HG02884 (cell line): ENCODE data around the gene ADAMTS14.
"Not testable (repeated sequence)": the region's sequence is repeated elsewhere in the genome, so short reads cannot be mapped to it uniquely, and the experiment has no call there.

Experiments
- ATAC-seq: cut with Tn5 transposase; IDR thresholded peaks from one replicate; pipeline ENCODE4 v1.9.1; 2021; ENCODE audit warnings: mild to moderate bottlenecking, moderate library complexity; ENCODE audit not compliant: unreplicated experiment

ADAMTS14 gene

DNA sequence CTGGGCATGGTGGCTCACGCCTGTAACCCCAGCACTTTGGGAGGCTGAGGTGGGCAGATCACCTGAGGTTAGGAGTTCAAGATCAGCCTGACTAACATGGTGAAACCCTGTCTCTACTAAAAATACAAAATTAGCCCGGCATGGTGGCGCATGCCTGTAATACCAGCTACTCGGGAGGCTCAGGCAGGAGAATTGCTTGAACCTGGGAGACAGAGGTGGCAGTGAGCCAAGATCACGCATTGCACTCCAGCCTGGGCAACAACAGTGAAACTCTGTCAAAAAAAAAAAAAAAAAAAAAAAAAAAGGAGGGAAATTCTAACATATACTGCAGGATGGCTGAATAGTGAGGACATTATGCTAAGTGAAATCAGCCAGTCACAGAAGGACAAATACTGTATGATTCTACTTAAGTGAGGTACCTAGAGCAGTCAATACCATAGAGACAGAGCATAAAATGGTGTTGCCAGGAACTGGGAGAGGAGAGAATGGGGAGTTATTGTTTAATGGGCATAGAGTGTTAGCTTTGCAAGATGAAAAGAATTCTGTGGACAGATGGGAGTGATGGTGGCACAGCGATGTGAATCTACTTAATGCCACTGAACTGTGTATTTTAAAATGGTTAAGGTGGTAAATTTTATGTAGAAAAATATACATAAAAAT, 95.8 kb downstream of the ADAMTS14 start:
- ATAC-seq, result not testable (repeated sequence)

DNA sequence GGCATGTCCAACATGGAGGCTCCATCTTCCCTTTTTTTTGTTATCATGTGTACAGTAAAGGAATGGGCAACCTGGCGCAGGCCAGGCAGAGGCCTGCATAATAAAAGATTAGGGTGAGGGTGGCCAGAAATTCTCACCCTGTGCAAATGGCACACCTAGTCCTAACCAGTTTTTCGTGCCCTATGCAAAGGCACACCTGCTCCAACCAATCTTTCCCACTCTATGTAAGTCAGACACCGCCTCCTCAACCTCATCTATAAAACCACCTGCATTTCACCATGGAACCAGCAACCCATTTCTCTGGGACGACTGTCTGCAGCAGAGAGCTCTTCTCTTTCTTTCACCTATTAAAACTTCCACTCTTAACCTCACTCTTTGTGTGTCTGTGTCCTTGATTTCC, 96.8 kb downstream of the ADAMTS14 start:
- no peak for ATAC-seq

DNA sequence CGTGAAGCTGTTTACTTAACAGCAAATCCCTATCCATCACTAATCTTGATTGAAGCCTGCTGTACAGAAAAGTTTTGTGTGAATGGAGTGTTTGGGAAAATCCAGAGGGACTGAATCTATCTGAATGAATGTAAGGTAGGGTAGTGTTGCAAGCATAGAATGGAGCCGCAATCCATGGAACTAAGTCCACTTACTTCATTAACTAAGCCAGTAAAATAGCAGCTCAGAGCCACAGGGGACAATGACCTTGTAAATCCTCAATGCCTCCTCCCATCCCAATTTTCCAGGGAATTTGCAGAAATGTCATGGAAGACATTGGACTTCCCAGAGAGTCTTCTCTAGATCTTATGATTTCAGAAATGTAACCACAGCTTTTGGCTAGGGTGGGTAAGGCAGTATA, 97.7 kb downstream of the ADAMTS14 start:
- ATAC-seq, result no peak

DNA sequence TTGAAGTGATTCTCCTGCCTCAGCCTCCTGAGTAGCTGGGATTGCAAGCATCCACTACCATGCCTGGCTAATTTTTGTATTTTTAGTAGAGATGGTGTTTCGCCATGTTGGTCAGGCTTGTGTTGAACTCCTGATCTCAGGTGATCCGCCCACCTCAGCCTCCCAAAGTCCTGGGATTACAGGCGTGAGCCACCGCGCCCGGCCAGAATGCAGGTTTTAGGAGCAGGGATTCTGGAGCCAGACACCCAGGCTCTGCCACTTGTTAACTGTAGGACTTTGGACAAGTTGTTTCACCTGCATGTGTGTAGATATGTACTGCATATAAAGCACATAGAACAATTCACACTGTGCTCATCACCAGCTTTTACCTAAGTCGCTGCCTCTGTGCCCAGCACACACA, 98.2 kb downstream of the ADAMTS14 start:
- not testable (repeated sequence) for ATAC-seq

DNA sequence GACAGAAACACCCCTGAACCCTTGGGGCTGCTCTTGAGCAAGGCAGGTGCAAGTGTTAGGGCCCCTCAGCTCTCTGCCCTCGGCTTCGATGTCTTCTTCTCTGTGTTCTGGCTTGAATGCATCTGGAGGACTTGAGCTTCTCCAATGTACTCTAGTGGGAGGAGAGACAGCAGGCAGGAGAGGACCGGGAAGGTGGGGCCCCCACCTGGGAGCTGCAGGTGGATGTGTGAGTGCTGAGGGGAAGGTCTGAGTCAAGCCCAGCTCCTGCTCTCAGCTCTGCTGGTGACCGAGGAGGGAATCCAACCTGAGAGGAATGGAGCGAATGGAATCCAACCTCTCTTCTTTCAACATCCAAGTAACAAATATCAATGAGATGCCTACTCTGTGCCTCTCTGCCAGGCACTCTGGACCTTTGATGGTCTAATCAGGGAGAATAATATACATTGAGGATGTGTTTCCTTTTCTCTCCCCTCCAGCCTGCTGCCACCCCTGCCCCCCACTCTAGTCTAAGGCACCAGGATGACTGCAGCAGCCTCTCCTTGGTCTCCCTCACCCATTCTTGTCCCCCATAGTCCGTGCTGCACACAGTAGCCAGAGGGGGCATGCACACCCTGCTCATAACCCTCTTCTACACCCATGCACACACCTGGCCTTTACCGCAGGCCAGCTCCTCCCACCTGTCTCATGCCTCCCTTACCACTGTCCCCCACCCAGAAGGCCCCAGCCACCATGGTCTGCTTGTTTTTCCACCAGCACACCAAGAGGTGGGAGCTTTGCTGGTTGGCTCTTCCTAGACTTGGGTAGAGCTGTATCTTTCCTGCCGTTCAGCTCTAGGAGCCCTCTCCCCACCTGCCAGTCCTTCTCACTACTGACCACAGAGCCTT, 99.2 kb downstream of the ADAMTS14 start:
- ATAC-seq, result no peak

GRCh38 chr10:70772627-70773026, 100.3 kb downstream of the ADAMTS14 start:
- no peak for ATAC-seq

DNA sequence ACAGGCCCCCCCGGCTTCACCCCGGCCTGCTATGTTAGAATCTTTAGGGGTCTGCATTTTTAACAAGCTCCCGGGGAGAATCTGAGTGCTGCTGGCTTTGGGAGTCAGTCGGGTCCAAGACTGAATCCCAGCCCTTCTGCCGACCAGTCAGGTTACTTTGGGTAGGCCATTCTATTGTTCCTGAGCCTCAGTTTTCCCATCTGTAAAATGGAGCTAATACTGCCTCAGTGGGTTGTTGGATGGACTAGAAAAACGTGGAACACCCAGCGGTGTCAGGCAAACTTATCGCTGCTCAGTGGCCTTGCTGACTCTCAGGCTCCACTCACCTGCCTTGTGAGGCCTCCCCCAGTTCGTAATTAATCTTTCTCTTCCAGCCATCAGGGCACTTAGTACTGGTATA, 101.2 kb downstream of the ADAMTS14 start:
- no peak for ATAC-seq

DNA sequence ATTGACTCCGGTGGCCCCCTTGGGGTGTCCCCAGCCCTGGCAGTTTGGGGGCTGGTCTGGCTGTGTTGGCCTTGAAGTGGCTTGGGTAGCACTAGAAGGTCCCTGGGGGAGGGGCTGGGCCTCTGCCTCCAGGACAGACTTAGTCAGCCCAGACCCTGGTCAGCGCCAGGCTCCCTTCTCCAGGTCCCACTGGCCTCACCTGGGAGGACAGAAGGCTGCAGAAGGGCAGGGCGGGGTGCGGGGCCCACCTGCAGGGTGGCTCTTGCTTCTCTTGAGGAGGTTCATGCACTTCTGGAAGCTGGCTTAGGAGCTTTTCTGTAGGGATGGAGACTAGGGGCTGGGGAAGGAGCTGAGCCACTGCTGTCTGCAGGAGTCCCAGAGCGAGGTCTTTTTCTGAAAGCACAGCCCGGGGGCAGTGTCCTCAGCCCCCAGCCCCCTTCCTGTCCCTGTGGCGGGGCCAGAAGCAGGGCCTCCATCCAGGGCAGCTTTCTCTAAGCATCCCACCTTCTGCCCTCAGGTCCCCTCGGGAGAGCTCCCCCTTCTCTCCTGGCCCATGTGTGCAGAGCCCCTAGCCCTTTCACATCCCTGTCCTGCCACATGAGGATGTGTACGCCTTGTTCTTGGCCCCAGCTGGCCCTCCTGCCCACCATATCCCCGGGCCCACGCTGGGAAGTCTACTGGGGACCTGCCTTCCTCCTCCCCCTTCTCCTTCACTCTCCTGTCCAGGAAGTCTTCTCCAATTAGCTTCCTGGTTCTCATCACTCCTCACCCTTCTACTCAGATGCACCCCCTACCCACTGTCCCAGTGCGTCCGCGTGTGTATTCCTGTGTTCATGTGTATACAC, 101.9 kb downstream of the ADAMTS14 start:
- no peak for ATAC-seq

GRCh38 chr10:70774810-70775678, 102.7 kb downstream of the ADAMTS14 start:
- ATAC-seq, result no peak

DNA sequence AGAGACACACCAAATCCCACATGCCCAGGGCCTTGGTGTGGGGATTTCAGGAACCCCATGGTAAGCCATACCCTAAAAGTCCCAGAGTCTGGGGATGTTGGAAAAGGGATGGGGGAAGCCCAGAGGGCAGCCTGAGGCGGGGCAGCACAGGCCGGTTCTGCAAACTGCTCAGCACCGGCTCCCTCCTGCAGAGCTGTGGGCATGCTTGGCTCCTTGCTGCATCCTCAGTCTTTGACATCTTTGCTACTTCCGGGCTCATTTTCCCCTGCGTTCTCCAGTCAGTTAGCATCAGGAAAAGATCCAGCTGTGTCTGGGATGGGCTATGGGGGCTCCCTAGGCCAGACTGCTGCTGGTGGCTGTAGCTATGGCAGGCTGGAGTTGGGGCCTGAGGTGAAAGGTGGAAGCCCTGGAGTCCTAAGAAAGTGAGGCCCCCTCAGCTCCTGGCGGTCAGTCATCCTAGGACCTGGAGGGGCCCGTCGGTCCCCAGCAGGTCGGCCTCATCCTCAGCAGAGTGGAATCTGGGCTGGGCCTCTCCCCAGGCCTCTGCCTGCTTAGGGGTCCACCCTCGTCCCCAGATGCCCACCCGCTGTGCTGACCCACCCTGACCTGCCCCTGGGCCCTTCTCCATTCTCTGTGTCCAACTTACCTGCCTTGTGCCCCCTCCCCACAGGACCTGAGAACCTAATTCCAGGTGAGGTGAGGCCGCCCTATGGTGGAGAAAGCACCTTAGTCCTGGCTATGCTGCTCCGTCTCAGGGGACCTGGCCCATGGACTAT, 103.6 kb downstream of the ADAMTS14 start:
- ATAC-seq, result no peak

DNA sequence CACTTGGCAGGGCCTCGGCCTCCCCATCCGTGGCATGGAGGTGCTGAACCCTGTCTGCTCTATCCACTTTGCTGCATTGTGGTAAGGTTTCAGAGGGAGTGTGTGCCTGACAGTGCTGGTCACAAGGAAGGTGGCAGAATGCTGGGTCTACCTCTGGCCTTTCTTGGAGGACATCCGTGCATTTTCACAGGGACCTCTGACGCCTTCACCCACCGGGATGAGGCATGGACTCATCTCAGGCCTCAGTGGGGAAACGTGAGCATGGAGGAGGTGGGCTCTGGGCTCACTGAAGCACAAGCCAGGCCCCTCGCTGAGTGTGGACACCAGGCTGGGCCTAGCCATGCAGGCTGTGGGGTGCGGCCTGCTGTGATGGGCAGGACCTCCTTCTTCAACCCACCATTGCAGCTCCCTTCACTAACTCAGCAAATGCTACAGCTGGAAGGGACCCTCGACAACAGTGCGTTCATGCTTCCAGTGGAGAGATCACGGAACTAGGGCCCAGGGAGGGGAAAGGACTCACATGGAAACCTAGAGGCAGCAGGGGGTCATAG, 104.2 kb downstream of the ADAMTS14 start:
- ATAC-seq, result no peak

DNA sequence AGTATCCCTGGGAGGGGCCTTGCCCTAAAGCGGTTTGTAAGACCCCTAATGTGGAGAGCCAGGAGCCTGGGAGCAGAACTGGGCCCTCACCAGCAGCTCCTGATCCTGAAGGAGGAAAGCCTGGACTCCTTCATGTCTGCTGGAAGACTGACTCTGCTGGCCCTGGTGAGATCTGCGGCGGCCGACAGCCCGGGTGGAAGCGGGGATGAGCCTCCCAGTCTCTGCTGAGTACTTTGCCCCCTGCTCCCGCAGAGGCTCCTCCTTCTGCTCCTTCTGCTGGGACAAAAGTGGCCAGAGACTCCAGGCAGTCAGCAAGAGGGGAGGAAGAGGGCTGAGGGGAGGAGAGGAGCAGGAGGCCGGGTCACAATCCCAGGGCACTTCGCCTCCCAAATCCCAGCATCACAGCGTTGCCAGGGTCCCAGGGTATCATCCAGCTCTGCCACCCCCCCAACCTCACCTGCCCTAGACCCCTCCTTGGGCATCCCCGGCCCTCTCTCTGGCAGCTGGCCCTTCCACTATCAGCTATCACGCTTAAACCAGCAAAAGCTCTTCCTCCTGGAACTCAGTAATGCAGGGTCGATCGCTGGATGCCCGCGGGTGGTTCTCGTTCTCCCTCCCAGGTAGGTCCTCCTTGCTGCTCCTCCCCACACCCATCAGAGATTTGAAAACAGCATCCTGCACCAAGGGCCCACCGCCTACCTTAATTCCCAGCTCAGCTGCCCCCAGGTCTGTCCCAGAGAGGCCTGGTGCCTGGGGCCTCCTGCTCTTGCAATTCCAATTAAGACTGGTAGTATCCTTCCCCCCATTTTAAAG, 105.0 kb downstream of the ADAMTS14 start:
- ATAC-seq, result no peak

- no peak for ATAC-seq
Observed at GRCh38 chr10:70778267-70778924, 106.1 kb downstream of the ADAMTS14 start.

GRCh38 chr10:70779088-70779487, 106.8 kb downstream of the ADAMTS14 start:
- ATAC-seq, result no peak

GRCh38 chr10:70779511-70780369, 107.4 kb downstream of the ADAMTS14 start:
- ATAC-seq, result no peak

- no peak for ATAC-seq
Observed at GRCh38 chr10:70780370-70780760, 108.1 kb downstream of the ADAMTS14 start.

GRCh38 chr10:70780772-70781171, 108.5 kb downstream of the ADAMTS14 start:
- ATAC-seq, result no peak
